Amniotic stem cell (primary cell): ENCODE results near the gene TAOK1.
"Not testable (repeated sequence)": the region's sequence is repeated elsewhere in the genome, so short reads cannot be mapped to it uniquely, and the experiment has no call there.

Experiments
- DNase-seq: peaks from one replicate; lab custom pipeline; 2025; lab: John Stamatoyannopoulos, UW

TAOK1 gene

GRCh38 chr17:29445844-29446243 lies 55.7 kb downstream of the TAOK1 start:
- no peak for DNase-seq

- no peak for DNase-seq
Observed at GRCh38 chr17:29449865-29450671, 59.9 kb downstream of the TAOK1 start.

GRCh38 chr17:29451121-29451742 lies 61.1 kb downstream of the TAOK1 start:
- DNase-seq = no peak

- DNase-seq = no peak
Observed at GRCh38 chr17:29458066-29458465, 67.9 kb downstream of the TAOK1 start.

- DNase-seq = no peak
Observed at GRCh38 chr17:29461483-29462206, 71.5 kb downstream of the TAOK1 start.

- no peak for DNase-seq
Observed at GRCh38 chr17:29469276-29469675, 79.1 kb downstream of the TAOK1 start.

- not testable (repeated sequence) for DNase-seq
Observed at GRCh38 chr17:29473437-29473836, 83.3 kb downstream of the TAOK1 start.

GRCh38 chr17:29474297-29474696 lies 84.1 kb downstream of the TAOK1 start:
- no peak for DNase-seq

GRCh38 chr17:29475891-29476290 lies 85.7 kb downstream of the TAOK1 start:
- no peak for DNase-seq

GRCh38 chr17:29480249-29480928 lies 90.2 kb downstream of the TAOK1 start:
- not testable (repeated sequence) for DNase-seq

GRCh38 chr17:29483503-29483902 lies 93.3 kb downstream of the TAOK1 start:
- DNase-seq = no peak

GRCh38 chr17:29495011-29495410 lies 104.8 kb downstream of the TAOK1 start:
- peak; percentile 1 for DNase-seq

- no peak for DNase-seq
Observed at GRCh38 chr17:29504711-29505110, 114.5 kb downstream of the TAOK1 start.

- DNase-seq = no peak
Observed at GRCh38 chr17:29505836-29506235, 115.7 kb downstream of the TAOK1 start.

GRCh38 chr17:29510953-29511352 lies 120.8 kb downstream of the TAOK1 start:
- no peak for DNase-seq

GRCh38 chr17:29514792-29515191 lies 124.6 kb downstream of the TAOK1 start:
- no peak for DNase-seq

- DNase-seq = no peak
Observed at GRCh38 chr17:29518359-29518758, 128.2 kb downstream of the TAOK1 start.

- DNase-seq = no peak
Observed at GRCh38 chr17:29524692-29525091, 134.5 kb downstream of the TAOK1 start.

GRCh38 chr17:29526322-29526721 lies 136.2 kb downstream of the TAOK1 start:
- DNase-seq = no peak

GRCh38 chr17:29533976-29534375 lies 143.8 kb downstream of the TAOK1 start:
- DNase-seq = no peak

- DNase-seq = no peak
Observed at GRCh38 chr17:29544066-29544465, 153.9 kb downstream of the TAOK1 start.

GRCh38 chr17:29546085-29546484 lies 155.9 kb downstream of the TAOK1 start:
- DNase-seq = no peak
